DOHH2 (cell line): ENCODE results near the gene TTYH1.

Experiments
- H3F3A ChIP-seq: fragments of 200-600 bp; sonication (generic), shearing (Covaris generic); 2 replicates; pipeline ENCODE4 v1.6.0; 2016; ENCODE audit warnings: antibody characterized with exemption, mild to moderate bottlenecking; ENCODE audit not compliant: control insufficient read depth, insufficient read depth
- H3K27ac ChIP-seq: fragments of 200-600 bp; sonication (generic); 2 replicates; pipeline ENCODE4 v1.5.1; 2014; ENCODE audit warnings: low read depth, mild to moderate bottlenecking, low read length, moderate library complexity
- H3K27me3 ChIP-seq: fragments of 200-600 bp; sonication (generic); 2 replicates; pipeline ENCODE4 v1.6.1; 2014; ENCODE audit warnings: mild to moderate bottlenecking, low read length, mixed read lengths; ENCODE audit not compliant: control insufficient read depth
- H3K36me3 ChIP-seq: fragments of 200-600 bp; sonication (generic); 2 replicates; pipeline ENCODE4 v1.6.1; 2014; ENCODE audit warnings: mild to moderate bottlenecking, low read length, moderate library complexity, mixed read lengths; ENCODE audit not compliant: control insufficient read depth
- H3K4me1 ChIP-seq: fragments of 200-600 bp; sonication (generic); 2 replicates; pipeline ENCODE4 v1.6.1; 2014; ENCODE audit warnings: mild to moderate bottlenecking, low read length, mixed read lengths; ENCODE audit not compliant: control insufficient read depth
- H3K4me2 ChIP-seq: fragments of 200-600 bp; sonication (generic); 2 replicates; pipeline ENCODE4 v1.6.0; 2014; ENCODE audit warnings: mild to moderate bottlenecking, low read length, moderate library complexity
- H3K4me3 ChIP-seq: fragments of 200-600 bp; sonication (generic); 2 replicates; pipeline ENCODE4 v1.5.1; 2014; ENCODE audit warnings: mild to moderate bottlenecking, low read length, mixed read lengths
- H3K79me2 ChIP-seq: fragments of 200-600 bp; sonication (generic); 2 replicates; pipeline ENCODE4 v1.6.1; 2014; ENCODE audit warnings: mild to moderate bottlenecking, low read length, mixed read lengths; ENCODE audit not compliant: control insufficient read depth
- H3K9me2 ChIP-seq: fragments of 200-600 bp; sonication (generic); replicated peaks from 2 replicates; pipeline ENCODE4 v1.6.1; 2014; ENCODE audit warnings: mild to moderate bottlenecking, low read length, mixed read lengths; ENCODE audit not compliant: control insufficient read depth
- H3K9me3 ChIP-seq: fragments of 200-600 bp; sonication (generic); 2 replicates; pipeline ENCODE4 v1.6.1; 2014; ENCODE audit warnings: antibody characterized with exemption, low read length, mixed read lengths; ENCODE audit not compliant: control insufficient read depth, insufficient read depth
- H4K20me1 ChIP-seq: fragments of 200-600 bp; sonication (generic); 2 replicates; pipeline ENCODE4 v1.6.0; 2014; ENCODE audit warnings: low read depth, mild to moderate bottlenecking, antibody characterized with exemption, low read length, moderate library complexity; ENCODE audit not compliant: control insufficient read depth, insufficient read depth
- EZH2phosphoT487 ChIP-seq: fragments of 200-600 bp; sonication (generic); IDR thresholded peaks from 2 replicates; pipeline ENCODE4 v1.6.1; 2017; ENCODE audit warnings: borderline replicate concordance, mild to moderate bottlenecking, antibody characterized with exemption, low read length, moderate library complexity, mixed read lengths
- TF ChIP-seq, protein P1 (sequence below): fragments of 200-600 bp; sonication (generic); IDR thresholded peaks from one replicate; pipeline ENCODE4 v1.5.1; 2014; ENCODE audit warnings: antibody characterized with exemption, mild to moderate bottlenecking, low read depth, low read length; ENCODE audit not compliant: poor library complexity, severe bottlenecking

Gene TTYH1

GRCh38 chr19:54456423-54457373 lies 41.4 kb downstream of the TTYH1 start:
- TF ChIP-seq, protein P1, sequence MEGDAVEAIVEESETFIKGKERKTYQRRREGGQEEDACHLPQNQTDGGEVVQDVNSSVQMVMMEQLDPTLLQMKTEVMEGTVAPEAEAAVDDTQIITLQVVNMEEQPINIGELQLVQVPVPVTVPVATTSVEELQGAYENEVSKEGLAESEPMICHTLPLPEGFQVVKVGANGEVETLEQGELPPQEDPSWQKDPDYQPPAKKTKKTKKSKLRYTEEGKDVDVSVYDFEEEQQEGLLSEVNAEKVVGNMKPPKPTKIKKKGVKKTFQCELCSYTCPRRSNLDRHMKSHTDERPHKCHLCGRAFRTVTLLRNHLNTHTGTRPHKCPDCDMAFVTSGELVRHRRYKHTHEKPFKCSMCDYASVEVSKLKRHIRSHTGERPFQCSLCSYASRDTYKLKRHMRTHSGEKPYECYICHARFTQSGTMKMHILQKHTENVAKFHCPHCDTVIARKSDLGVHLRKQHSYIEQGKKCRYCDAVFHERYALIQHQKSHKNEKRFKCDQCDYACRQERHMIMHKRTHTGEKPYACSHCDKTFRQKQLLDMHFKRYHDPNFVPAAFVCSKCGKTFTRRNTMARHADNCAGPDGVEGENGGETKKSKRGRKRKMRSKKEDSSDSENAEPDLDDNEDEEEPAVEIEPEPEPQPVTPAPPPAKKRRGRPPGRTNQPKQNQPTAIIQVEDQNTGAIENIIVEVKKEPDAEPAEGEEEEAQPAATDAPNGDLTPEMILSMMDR = no peak
- TF ChIP-seq EZH2phosphoT487 = no peak
- no peaks in the 10 kb centered on the region for H3K9me3 ChIP-seq
- peaks cover 18% of the 10 kb centered on the region; the same call in 1 of the 2 replicates for H4K20me1 ChIP-seq
- H3K4me1 ChIP-seq = no peaks in the 10 kb centered on the region
- H3K9me2 ChIP-seq = no peaks in the 10 kb centered on the region
- H3F3A ChIP-seq = no peaks in the 10 kb centered on the region; the same call in 1 of the 2 replicates
- no peak overlapping the region for H3K4me3 ChIP-seq
- no peak overlapping the region for H3K4me2 ChIP-seq
- H3K79me2 ChIP-seq = peaks cover 45% of the 10 kb centered on the region
- peaks cover 94% of the 10 kb centered on the region for H3K36me3 ChIP-seq
- no peak overlapping the region for H3K27ac ChIP-seq
- H3K27me3 ChIP-seq = no peaks in the 10 kb centered on the region

DNA sequence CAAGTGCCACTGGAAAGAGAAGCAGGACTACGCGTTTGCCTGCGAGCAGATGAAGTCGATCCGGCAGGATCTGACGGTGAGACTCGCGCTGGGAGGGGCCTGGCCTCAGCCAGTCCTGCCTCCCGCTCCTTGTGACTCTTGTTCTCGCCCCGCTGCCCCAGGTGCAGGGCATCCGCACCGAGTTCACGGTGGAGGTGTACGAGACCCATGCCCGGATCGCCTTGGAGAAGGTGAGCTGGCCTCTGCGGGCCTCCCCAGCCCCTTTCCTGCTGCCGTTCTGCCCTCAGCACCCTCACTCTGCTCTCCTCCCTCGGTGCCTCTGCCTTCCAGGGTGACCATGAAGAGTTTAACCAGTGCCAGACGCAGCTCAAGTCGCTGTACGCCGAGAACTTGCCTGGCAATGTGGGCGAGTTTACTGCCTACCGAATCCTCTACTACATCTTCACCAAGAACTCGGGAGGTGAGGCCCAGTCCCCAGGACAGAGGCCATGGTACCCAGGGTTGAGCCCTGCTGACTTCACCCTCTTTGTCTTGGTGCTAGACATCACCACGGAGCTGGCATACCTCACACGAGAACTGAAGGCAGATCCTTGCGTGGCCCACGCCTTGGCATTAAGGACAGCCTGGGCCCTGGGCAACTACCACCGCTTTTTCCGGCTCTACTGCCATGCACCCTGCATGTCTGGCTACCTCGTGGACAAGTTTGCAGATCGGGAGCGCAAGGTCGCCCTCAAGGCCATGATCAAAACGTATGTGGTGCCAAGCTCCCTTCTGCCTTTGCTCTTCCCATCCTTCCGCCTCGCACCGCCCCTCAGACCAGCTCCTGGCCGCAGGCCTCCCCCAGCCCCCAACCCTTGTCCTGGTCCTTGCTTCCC lies 42.7 kb downstream of the TTYH1 start:
- H4K20me1 ChIP-seq = peaks cover 9% of the 10 kb centered on the region; the same call in 1 of the 2 replicates
- no peaks in the 10 kb centered on the region for H3K9me3 ChIP-seq
- no peaks in the 10 kb centered on the region for H3K27me3 ChIP-seq
- H3K27ac ChIP-seq = no peak overlapping the region
- peaks cover 44% of the 10 kb centered on the region for H3K79me2 ChIP-seq
- H3F3A ChIP-seq = no peaks in the 10 kb centered on the region; the same call in 1 of the 2 replicates
- no peak for TF ChIP-seq EZH2phosphoT487
- TF ChIP-seq, protein P1 = no peak
- peaks cover 92% of the 10 kb centered on the region for H3K36me3 ChIP-seq
- H3K4me1 ChIP-seq = peaks cover 12% of the 10 kb centered on the region
- H3K4me3 ChIP-seq = no peak overlapping the region
- no peaks in the 10 kb centered on the region for H3K9me2 ChIP-seq
- no peak overlapping the region for H3K4me2 ChIP-seq

DNA sequence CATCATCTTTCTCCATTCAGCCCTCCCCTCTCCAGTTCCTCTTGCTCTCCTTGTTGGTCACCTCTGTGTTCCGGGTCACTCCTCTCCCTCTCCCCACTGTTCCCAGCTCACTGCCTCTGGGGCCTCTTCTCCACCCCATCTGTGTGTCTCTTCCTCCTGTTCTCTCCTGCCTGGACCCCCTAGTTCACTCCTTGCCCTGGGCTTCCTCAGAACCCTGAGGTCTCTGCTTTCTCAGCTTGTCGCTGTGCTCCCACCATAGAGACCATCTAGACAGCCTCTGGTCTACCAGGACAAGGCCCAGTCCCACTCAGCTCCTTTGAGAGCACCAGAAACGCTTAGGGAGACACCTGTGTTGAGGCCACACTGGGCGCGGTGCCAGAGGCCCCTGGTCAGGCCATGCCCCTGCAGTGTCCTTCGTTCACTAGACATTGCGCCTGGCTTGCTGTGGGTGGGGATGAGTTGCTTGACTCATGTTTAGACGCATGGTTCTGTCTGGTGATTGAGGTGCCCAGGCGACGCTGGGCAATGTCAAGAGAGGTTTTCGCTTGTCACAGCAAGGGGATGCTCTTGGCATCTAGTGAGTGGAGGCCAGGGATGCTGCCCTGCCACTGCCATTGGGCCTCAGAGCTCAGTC lies 43.5 kb downstream of the TTYH1 start:
- H3K27me3 ChIP-seq = no peaks in the 10 kb centered on the region
- peaks cover 84% of the 10 kb centered on the region for H3K36me3 ChIP-seq
- no peak overlapping the region for H3K4me3 ChIP-seq
- H3K9me2 ChIP-seq = no peaks in the 10 kb centered on the region
- H3K27ac ChIP-seq = no peak overlapping the region
- peaks cover under 1% of the 10 kb centered on the region; the same call in 1 of the 2 replicates for H3F3A ChIP-seq
- H3K79me2 ChIP-seq = peaks cover 37% of the 10 kb centered on the region
- TF ChIP-seq, protein P1 = no peak
- TF ChIP-seq EZH2phosphoT487 = no peak
- H3K9me3 ChIP-seq = no peaks in the 10 kb centered on the region
- peaks cover 19% of the 10 kb centered on the region for H3K4me1 ChIP-seq
- H4K20me1 ChIP-seq = peaks cover 2% of the 10 kb centered on the region; the same call in 1 of the 2 replicates
- no peak overlapping the region for H3K4me2 ChIP-seq
